DMS153 (cell line): ENCODE data around the gene PNPLA6.
"Not testable (repeated sequence)": the region's sequence is repeated elsewhere in the genome, so short reads cannot be mapped to it uniquely, and the experiment has no call there.

Source experiments
- DNase-seq: peaks from one replicate; lab custom pipeline; 2025; lab: John Stamatoyannopoulos, UW

The PNPLA6 gene

GRCh38 chr19:7554990-7555864 is 19.7 kb downstream of the PNPLA6 start:
- no peak for DNase-seq

GRCh38 chr19:7556696-7557315 is 21.3 kb downstream of the PNPLA6 start:
- DNase-seq = no peak

- DNase-seq = no peak
Observed at GRCh38 chr19:7558667-7559066, 23.1 kb downstream of the PNPLA6 start.

- DNase-seq = no peak
Observed at GRCh38 chr19:7559102-7559501, 23.6 kb downstream of the PNPLA6 start.

GRCh38 chr19:7560255-7560654 is 24.7 kb downstream of the PNPLA6 start:
- DNase-seq = no peak

- DNase-seq = no peak
Observed at GRCh38 chr19:7561325-7561724, 25.8 kb downstream of the PNPLA6 start.

- no peak for DNase-seq
Observed at GRCh38 chr19:7562646-7563393, 27.3 kb downstream of the PNPLA6 start.

GRCh38 chr19:7564866-7565265 is 29.3 kb downstream of the PNPLA6 start:
- no peak for DNase-seq

- no peak for DNase-seq
Observed at GRCh38 chr19:7565332-7565731, 29.8 kb downstream of the PNPLA6 start.

- no peak for DNase-seq
Observed at GRCh38 chr19:7570761-7571160, 35.2 kb downstream of the PNPLA6 start.

- no peak for DNase-seq
Observed at GRCh38 chr19:7575434-7576040, 40.0 kb downstream of the PNPLA6 start.

- DNase-seq = not testable (repeated sequence)
Observed at GRCh38 chr19:7577422-7577821, 41.9 kb downstream of the PNPLA6 start.

- no peak for DNase-seq
Observed at GRCh38 chr19:7578127-7578526, 42.6 kb downstream of the PNPLA6 start.

- no peak for DNase-seq
Observed at GRCh38 chr19:7579182-7579581, 43.7 kb downstream of the PNPLA6 start.

GRCh38 chr19:7582446-7582845 is 46.9 kb downstream of the PNPLA6 start:
- DNase-seq = no peak

- DNase-seq = no peak
Observed at GRCh38 chr19:7589822-7590221, 54.3 kb downstream of the PNPLA6 start.

- no peak for DNase-seq
Observed at GRCh38 chr19:7590256-7590655, 54.7 kb downstream of the PNPLA6 start.

GRCh38 chr19:7595466-7596133 is 60.1 kb downstream of the PNPLA6 start, which contains the start of gene CAMSAP3:
TSS of gene CAMSAP3 (plus strand) at chr19:7595863. CDS start at chr19:7596003, 140 bp downstream.
- DNase-seq = no peak

- no peak for DNase-seq
Observed at GRCh38 chr19:7596211-7596937, 60.9 kb downstream of the PNPLA6 start.

- no peak for DNase-seq
Observed at GRCh38 chr19:7597689-7598088, 62.2 kb downstream of the PNPLA6 start.

GRCh38 chr19:7598180-7598579 is 62.7 kb downstream of the PNPLA6 start:
- no peak for DNase-seq
